Bronchial epithelial cell (primary cell): ENCODE results near the gene RAPGEF3. TPM values are rescaled to one million over a fixed set of nuclear protein-coding genes. Genes with fewer than 3 reads are reported as not detected.
A peak's percentile ranks its signal among the peaks of the same experiment; 100 is the strongest.

Experiments
- DNase-seq: peaks from one replicate; pipeline ENCODE4 v3.0.0-alpha.2; 2010; ENCODE audit warnings: low read depth
- FAIRE-seq: peaks from 2 replicates; lab custom pipeline; 2011; peaks lifted over from hg19 to GRCh38; lab: Jason Lieb, UNC
- H3K27me3 ChIP-seq: 2 replicates; pipeline ENCODE4 v1.5.1; 2011; ENCODE audit warnings: low read length; ENCODE audit not compliant: control insufficient read depth, insufficient read depth
- H3K36me3 ChIP-seq: 2 replicates; pipeline ENCODE4 v1.5.1; 2011; ENCODE audit warnings: low read length; ENCODE audit not compliant: control insufficient read depth, insufficient read depth
- H3K4me3 ChIP-seq: 2 replicates; pipeline ENCODE4 v1.5.1; 2011; ENCODE audit warnings: mild to moderate bottlenecking, low read depth, low read length, control low read depth
- total RNA-seq: library from RNA; depleted of rRNA; stranded (reverse); fragments of >200 nt; gene quantifications from 2 replicates; pipeline ENCODE4 v1.2.1, GENCODE V29; 2014
- TF ChIP-seq, protein P1 (sequence below): IDR thresholded peaks from 2 replicates; pipeline ENCODE4 v1.5.1; 2011; ENCODE audit warnings: mild to moderate bottlenecking, moderate library complexity, low read length, control low read depth, inconsistent platforms; ENCODE audit not compliant: insufficient read depth, severe bottlenecking

The RAPGEF3 gene
- total RNA-seq, 1 donor from 2014 or later = 3.9 TPM

- TF ChIP-seq, protein P1, sequence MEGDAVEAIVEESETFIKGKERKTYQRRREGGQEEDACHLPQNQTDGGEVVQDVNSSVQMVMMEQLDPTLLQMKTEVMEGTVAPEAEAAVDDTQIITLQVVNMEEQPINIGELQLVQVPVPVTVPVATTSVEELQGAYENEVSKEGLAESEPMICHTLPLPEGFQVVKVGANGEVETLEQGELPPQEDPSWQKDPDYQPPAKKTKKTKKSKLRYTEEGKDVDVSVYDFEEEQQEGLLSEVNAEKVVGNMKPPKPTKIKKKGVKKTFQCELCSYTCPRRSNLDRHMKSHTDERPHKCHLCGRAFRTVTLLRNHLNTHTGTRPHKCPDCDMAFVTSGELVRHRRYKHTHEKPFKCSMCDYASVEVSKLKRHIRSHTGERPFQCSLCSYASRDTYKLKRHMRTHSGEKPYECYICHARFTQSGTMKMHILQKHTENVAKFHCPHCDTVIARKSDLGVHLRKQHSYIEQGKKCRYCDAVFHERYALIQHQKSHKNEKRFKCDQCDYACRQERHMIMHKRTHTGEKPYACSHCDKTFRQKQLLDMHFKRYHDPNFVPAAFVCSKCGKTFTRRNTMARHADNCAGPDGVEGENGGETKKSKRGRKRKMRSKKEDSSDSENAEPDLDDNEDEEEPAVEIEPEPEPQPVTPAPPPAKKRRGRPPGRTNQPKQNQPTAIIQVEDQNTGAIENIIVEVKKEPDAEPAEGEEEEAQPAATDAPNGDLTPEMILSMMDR = no peak
- H3K36me3 ChIP-seq = no peaks in the 10 kb centered on the region
- no peak for FAIRE-seq
Observed at GRCh38 chr12:47717046-47717442, 41.6 kb downstream of the RAPGEF3 start.

DNA sequence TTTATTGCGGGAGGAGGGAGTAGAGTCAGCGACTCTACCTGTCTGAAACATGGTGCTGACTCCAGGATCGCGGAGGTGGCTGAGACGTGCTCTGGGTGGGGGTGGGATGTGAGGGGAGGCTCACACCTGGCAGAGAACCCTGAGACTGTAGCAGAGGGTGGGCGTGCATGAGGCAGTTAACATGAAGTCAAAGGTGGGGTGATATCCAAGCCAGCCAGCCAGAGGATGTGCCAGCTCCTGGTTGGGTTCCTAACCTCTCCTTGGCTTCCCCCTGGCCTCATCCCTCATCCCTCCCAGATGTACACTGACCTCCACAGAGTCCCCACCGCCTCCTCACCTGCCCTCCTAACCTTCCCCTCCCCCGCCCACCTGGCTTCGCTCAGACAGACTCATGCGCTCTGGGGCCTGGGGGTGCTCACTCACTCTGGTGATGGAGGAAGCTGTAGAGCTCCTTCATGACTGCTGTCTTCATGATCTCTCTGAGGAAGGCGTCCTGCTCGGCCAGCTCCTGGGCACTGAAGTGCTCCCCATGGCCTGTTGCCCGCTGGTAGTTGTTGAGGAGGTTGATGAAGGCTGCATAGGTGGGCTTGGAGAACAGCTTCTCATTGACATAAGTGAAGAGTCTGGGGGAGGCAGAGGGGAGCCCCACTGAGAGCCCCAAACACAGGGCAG, 42.7 kb downstream of the RAPGEF3 start:
- no peaks in the 10 kb centered on the region for H3K36me3 ChIP-seq
- no peaks in the 10 kb centered on the region for H3K27me3 ChIP-seq
- no peak overlapping the region for H3K4me3 ChIP-seq
- TF ChIP-seq, protein P1 = no peak
- DNase-seq = no peak
- FAIRE-seq = no peak

More at GRCh38 chr12:47717046-47717442, 41.6 kb downstream of the RAPGEF3 start:
- no peaks in the 10 kb centered on the region for H3K27me3 ChIP-seq
- no peak overlapping the region for H3K4me3 ChIP-seq
- no peak for DNase-seq

GRCh38 chr12:47715393-47715876, 43.2 kb downstream of the RAPGEF3 start:
- Histone ChIP-seq H3K36me3 (no peaks in the 10 kb centered on the region), H3K4me3 (no peak overlapping the region), H3K27me3 (no peaks in the 10 kb centered on the region)
- FAIRE-seq (peak; percentile 47), DNase-seq (peak; percentile 63)
- TF ChIP-seq, protein P1 = peak; percentile 77

DNA sequence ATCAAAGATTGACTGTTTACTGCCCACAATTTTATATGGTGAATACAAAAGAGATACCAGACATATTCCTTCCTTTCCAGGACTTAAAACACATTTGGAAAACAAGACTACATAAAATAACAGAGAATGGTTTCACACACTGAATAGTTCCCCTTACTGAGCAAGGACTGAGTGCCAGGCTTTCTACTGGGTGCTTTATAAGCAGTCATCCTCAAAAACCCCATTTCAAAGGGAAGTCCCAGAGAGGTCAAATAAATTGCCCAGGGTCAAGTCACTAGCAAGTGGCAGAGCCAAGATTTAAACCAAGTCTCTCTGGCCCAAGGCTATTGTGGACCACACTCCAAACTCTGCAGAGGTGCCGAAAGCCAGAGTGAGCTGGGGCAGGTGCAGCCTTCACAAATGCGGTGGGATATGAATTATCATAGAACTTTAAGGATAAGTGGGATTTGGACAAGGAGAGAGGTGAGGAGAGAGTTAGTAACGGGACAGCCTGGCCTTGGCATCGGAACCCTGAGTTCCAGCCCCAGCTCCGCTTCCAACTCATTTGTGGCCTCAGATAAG, 43.8 kb downstream of the RAPGEF3 start:
- no peak overlapping the region for H3K4me3 ChIP-seq
- DNase-seq = no peak

DNA sequence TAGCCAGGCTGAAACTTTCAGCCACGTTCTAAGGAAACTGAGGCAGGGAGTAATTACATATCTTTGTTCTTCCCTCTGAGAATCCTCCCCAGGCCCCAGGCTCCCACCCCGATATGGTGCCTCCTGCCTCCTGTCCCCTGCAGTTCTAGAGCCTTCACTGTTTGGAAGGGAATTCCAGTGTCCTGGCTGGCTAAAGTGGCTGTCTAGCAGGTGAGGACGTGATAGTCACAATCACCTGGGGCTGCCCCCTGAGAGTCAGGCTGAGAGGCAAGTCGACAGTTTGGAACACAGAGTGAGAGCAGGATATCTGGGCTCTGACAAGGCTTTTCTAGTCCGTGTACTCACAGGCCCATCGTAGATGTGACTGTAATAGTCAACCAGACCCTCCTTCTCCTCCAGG, 46.5 kb downstream of the RAPGEF3 start:
- FAIRE-seq = no peak
- H3K4me3 ChIP-seq = no peak overlapping the region

More for the DNA sequence above, 43.8 kb downstream of the RAPGEF3 start:
- no peak for FAIRE-seq
- H3K36me3 ChIP-seq = no peaks in the 10 kb centered on the region
- TF ChIP-seq, protein P1 = no peak
- no peaks in the 10 kb centered on the region for H3K27me3 ChIP-seq

More for the DNA sequence above, 46.5 kb downstream of the RAPGEF3 start:
- no peak for DNase-seq
- no peaks in the 10 kb centered on the region for H3K27me3 ChIP-seq
- H3K36me3 ChIP-seq = no peaks in the 10 kb centered on the region
- TF ChIP-seq, protein P1 = no peak
